Keratinocyte (primary cell): Measurements from ENCODE around the gene C1QTNF7. TPM values are rescaled to one million over a fixed set of nuclear protein-coding genes. Genes with fewer than 3 reads are reported as not detected.

Source experiments
- DNase-seq: peaks from one replicate; pipeline ENCODE4 v3.0.0-alpha.2; 2011; ENCODE audit warnings: low read depth, missing footprints, low spot score
- FAIRE-seq: peaks from 2 replicates; lab custom pipeline; 2011; peaks lifted over from hg19 to GRCh38; lab: Jason Lieb, UNC
- H2AFZ ChIP-seq: 2 replicates; pipeline ENCODE4 v1.6.0; 2012; ENCODE audit warnings: low read length, control low read depth, inconsistent platforms; ENCODE audit not compliant: control insufficient read depth
- H3K27ac ChIP-seq: 2 replicates; pipeline ENCODE4 v1.5.1; 2011; ENCODE audit warnings: low read length; ENCODE audit not compliant: control insufficient read depth, insufficient read depth
- H3K27me3 ChIP-seq: 3 replicates; pipeline ENCODE4 v1.6.0; 2011; ENCODE audit warnings: low read length; ENCODE audit not compliant: control insufficient read depth, insufficient read depth; ENCODE audit errors: extremely low read depth
- H3K36me3 ChIP-seq, 2 experiments: 2 replicates in 1 of 2; 3 replicates in 1 of 2; pipeline ENCODE4 v1.5.1; 2011; ENCODE audit warnings: low read length in 2 of 2, mild to moderate bottlenecking in 1 of 2; ENCODE audit not compliant: control insufficient read depth in 2 of 2, insufficient read depth in 2 of 2; ENCODE audit errors: extremely low read depth in 1 of 2
- H3K4me1 ChIP-seq: 3 replicates; pipeline ENCODE4 v1.5.1; 2011; ENCODE audit warnings: low read length; ENCODE audit not compliant: control insufficient read depth, insufficient read depth; ENCODE audit errors: extremely low read depth
- H3K4me2 ChIP-seq: 3 replicates; pipeline ENCODE4 v1.6.0; 2011; ENCODE audit warnings: low read depth, low read length; ENCODE audit not compliant: control insufficient read depth, insufficient read depth; ENCODE audit errors: extremely low read depth
- H3K4me3 ChIP-seq, 3 experiments: fragments of 200-600 bp in 1 of 3; sonication (generic) in 1 of 3; 2 replicates in 2 of 3; 3 replicates in 1 of 3; pipeline ENCODE4 v1.5.1; 2011 to 2016; ENCODE audit warnings: low read length in 3 of 3, mild to moderate bottlenecking in 3 of 3, control low read depth in 2 of 3, inconsistent platforms in 1 of 3, low read depth in 1 of 3, mixed read lengths in 1 of 3, mixed run types in 1 of 3, moderate library complexity in 1 of 3; ENCODE audit not compliant: control insufficient read depth in 2 of 3, insufficient read depth in 2 of 3; ENCODE audit errors: extremely low read depth in 1 of 3
- H3K79me2 ChIP-seq: 2 replicates; pipeline ENCODE4 v1.6.0; 2012; ENCODE audit warnings: low read length; ENCODE audit not compliant: control insufficient read depth, insufficient read depth
- H3K9ac ChIP-seq: 3 replicates; pipeline ENCODE4 v1.6.0; 2011; ENCODE audit warnings: low read length; ENCODE audit not compliant: control insufficient read depth, insufficient read depth; ENCODE audit errors: extremely low read depth
- H3K9me1 ChIP-seq: 3 replicates; pipeline ENCODE4 v1.6.0; 2011; ENCODE audit warnings: low read length; ENCODE audit not compliant: control insufficient read depth, insufficient read depth; ENCODE audit errors: extremely low read depth
- H3K9me3 ChIP-seq: 2 replicates; pipeline ENCODE4 v1.5.1; 2012; ENCODE audit warnings: low read depth, low read length; ENCODE audit not compliant: control insufficient read depth
- H4K20me1 ChIP-seq: 3 replicates; pipeline ENCODE4 v1.6.0; 2011; ENCODE audit warnings: low read length; ENCODE audit not compliant: control insufficient read depth, insufficient read depth; ENCODE audit errors: extremely low read depth
- CTCF ChIP-seq, 3 experiments: IDR thresholded peaks in 1 of 3; conservative IDR thresholded peaks in 1 of 3; optimal IDR thresholded peaks in 1 of 3; 2 replicates in 2 of 3; 3 replicates in 1 of 3; pipeline versions ENCODE3 to v1.5.1; 2011; ENCODE audit warnings: low read length in 3 of 3, mild to moderate bottlenecking in 3 of 3, moderate library complexity in 2 of 3, control low read depth in 1 of 3, inconsistent platforms in 1 of 3; ENCODE audit not compliant: insufficient read depth in 2 of 3; ENCODE audit errors: extremely low read depth in 1 of 3
- EZH2 ChIP-seq: IDR thresholded peaks from one replicate; pipeline ENCODE4 v1.6.1; 2012; ENCODE audit warnings: inconsistent platforms, mild to moderate bottlenecking, low read length, moderate library complexity
- dilution Hi-C: fragments of 300-500 bp; cut with MboI; formaldehyde crosslinking; loops from one replicate; pipeline ENCODE4 v1.7.0; 2020; ENCODE audit warnings: low sequenced_read_pairs; ENCODE audit not compliant: extremely low pct_ligation_motif_present
- polyA plus RNA-seq, 5 experiments: library from polyadenylated mRNA; depleted of rRNA in 3 of 5; stranded (reverse) in 3 of 5; stranded (forward) in 1 of 5; unstranded in 1 of 5; fragments of >200 nt; gene quantifications; 1 replicate in 1 of 5; 2 replicates in 3 of 5; 3 replicates in 1 of 5; pipeline versions ENCODE4 v1.2.1 to v1.2.3, GENCODE V29; 2011 to 2012; ENCODE audit warnings: missing spikeins in 2 of 5, low read depth in 1 of 5, low replicate concordance in 1 of 5

Gene C1QTNF7
- polyA plus RNA-seq, 1 donor (not counting 4 experiments of a cell fraction or from before 2014, with no cell fraction given) = not detected

- H3K4me1 ChIP-seq = no peaks in the 10 kb centered on the region
- no peak overlapping the region for H3K4me2 ChIP-seq
- no peaks in the 10 kb centered on the region for H3K9me1 ChIP-seq
- H3K27me3 ChIP-seq = peaks cover 3% of the 10 kb centered on the region
- H3K36me3 ChIP-seq = no peaks in the 10 kb centered on the region
- no peaks in the 10 kb centered on the region for H4K20me1 ChIP-seq
- TF ChIP-seq EZH2 = no peak
- no peak for TF ChIP-seq CTCF (optimal IDR thresholded peaks at IDR 0.05 in 1 of 3, IDR thresholded peaks at IDR 0.05 in 1 of 3, conservative IDR thresholded peaks at IDR 0.05 in 1 of 3; ENCODE audit: extremely low read depth in 1 of 3, insufficient read depth in 2 of 3, low read length in 3 of 3)
- FAIRE-seq (no peak), DNase-seq (no peak)
- H3K9me3 ChIP-seq = no peaks in the 10 kb centered on the region
- H3K4me3 ChIP-seq = no peak overlapping the region
- no peak overlapping the region for H3K9ac ChIP-seq
- H3K27ac ChIP-seq = no peak overlapping the region
- H2AFZ ChIP-seq = no peak overlapping the region
- dilution Hi-C loops = loop anchor here (25.0 kb wide), 1 partner anchor 229 kb away; no protein-coding TSS in a partner anchor
- no peaks in the 10 kb centered on the region for H3K79me2 ChIP-seq
Measured at GRCh38 chr4:15466596-15466995, 38.8 kb downstream of the C1QTNF7 start.

GRCh38 chr4:15469402-15470127, 41.7 kb downstream of the C1QTNF7 start, which contains the start of gene CC2D2A:
TSS of gene CC2D2A (plus strand) at chr4:15469882. CDS start at chr4:15475933, 6,051 bp downstream.
- peak within 1 kb of the TSS; percentile 55 for H3K4me2 ChIP-seq
- no peak for FAIRE-seq

More at GRCh38 chr4:15469402-15470127, 41.7 kb downstream of the C1QTNF7 start, which contains the start of gene CC2D2A:
- Histone ChIP-seq H3K27ac (no peak within 1 kb of the TSS), H3K79me2 (no peaks in the 10 kb centered on the region), H3K36me3 (no peaks in the 10 kb centered on the region), H4K20me1 (no peaks in the 10 kb centered on the region), H3K4me1 (no peaks in the 10 kb centered on the region), H3K9me3 (no peaks in the 10 kb centered on the region), H3K9ac (no peak within 1 kb of the TSS), H3K9me1 (no peaks in the 10 kb centered on the region), H3K4me3 (peak within 1 kb of the TSS in 2 of 3 experiments; percentile 17 to 29), H3K27me3 (no peaks in the 10 kb centered on the region), H2AFZ (no peak within 1 kb of the TSS)
- TF ChIP-seq EZH2 = no peak
- TF ChIP-seq CTCF (optimal IDR thresholded peaks at IDR 0.05 in 1 of 3, IDR thresholded peaks at IDR 0.05 in 1 of 3, conservative IDR thresholded peaks at IDR 0.05 in 1 of 3; ENCODE audit: extremely low read depth in 1 of 3, insufficient read depth in 2 of 3, low read length in 3 of 3) = no peak
- DNase-seq = no peak
- dilution Hi-C loops = loop anchor here (25.0 kb wide), 1 partner anchor 232 kb away; no protein-coding TSS in a partner anchor
